IMR-90 (cell line): ENCODE data around the gene FSD1L. TPM values are rescaled to one million over a fixed set of nuclear protein-coding genes. Genes with fewer than 3 reads are reported as not detected.

Source experiments
- ATAC-seq: fragments of 200-7000 bp; cut with Tn5 transposase; 2 replicates; pipeline ENCODE4 v1.9.1; 2020; ENCODE audit warnings: low read depth, mild to moderate bottlenecking, moderate library complexity
- BruUV-seq: library from RNA; stranded (reverse); fragments of 400-500 nt; replicated peaks from 2 replicates; lab custom pipeline; 2021; lab: Mats Ljungman, UMichigan
- CTCF ChIA-PET: fragments of 300-600 bp; formaldehyde crosslinking; extraction: SDS; loops from one replicate; lab custom pipeline; 2021; ENCODE audit warnings: antibody characterized with exemption; lab: Yijun Ruan, JAX
- POLR2A ChIA-PET: fragments of 300-600 bp; sonication (Branson Sonifier 250); formaldehyde crosslinking; loops from one replicate; lab custom pipeline; 2022; ENCODE audit warnings: antibody characterized with exemption; ENCODE audit not compliant: unreplicated experiment; lab: Charles Lee
- DNase-seq: peaks from one replicate; pipeline ENCODE4 v3.0.0; 2013
- H2AFZ ChIP-seq: replicated peaks from 2 replicates; pipeline ENCODE3; 2013; ENCODE audit warnings: low read length, mild to moderate bottlenecking; ENCODE audit not compliant: poor library complexity
- H2AK5ac ChIP-seq: 2 replicates; pipeline ENCODE4 v1.6.1; 2013; ENCODE audit warnings: low read depth, low read length, inconsistent platforms
- H2AK9ac ChIP-seq: replicated peaks from 2 replicates; pipeline ENCODE3; 2013; ENCODE audit warnings: mild to moderate bottlenecking, low read depth, low read length, moderate library complexity; ENCODE audit not compliant: poor library complexity
- H2BK120ac ChIP-seq: 2 replicates; pipeline ENCODE4 v1.6.1; 2013; ENCODE audit warnings: low read depth, low read length, inconsistent platforms
- H2BK15ac ChIP-seq: 3 replicates; pipeline ENCODE4 v1.6.1; 2013; ENCODE audit warnings: low read depth, low read length, inconsistent platforms
- H2BK20ac ChIP-seq: 2 replicates; pipeline ENCODE4 v1.6.1; 2013; ENCODE audit warnings: low read depth, mild to moderate bottlenecking, inconsistent platforms, low read length, moderate library complexity
- H2BK5ac ChIP-seq: 2 replicates; pipeline ENCODE4 v1.6.1; 2013; ENCODE audit warnings: mild to moderate bottlenecking, low read depth, low read length, inconsistent platforms; ENCODE audit not compliant: poor library complexity, severe bottlenecking
- H3K14ac ChIP-seq: replicated peaks from 2 replicates; pipeline ENCODE4 v1.6.1; 2013; ENCODE audit warnings: low read depth, low read length, inconsistent platforms
- H3K18ac ChIP-seq: 2 replicates; pipeline ENCODE4 v1.6.1; 2013; ENCODE audit warnings: low read depth, low read length, control low read depth
- H3K23ac ChIP-seq: 2 replicates; pipeline ENCODE4 v1.6.1; 2013; ENCODE audit warnings: low read depth, low read length, inconsistent platforms
- H3K27ac ChIP-seq: 2 replicates; pipeline ENCODE4 v1.5.1; 2013; ENCODE audit warnings: mild to moderate bottlenecking, control low read depth, low read length; ENCODE audit not compliant: insufficient read depth
- H3K27me3 ChIP-seq: 2 replicates; pipeline ENCODE4 v1.6.1; 2013; ENCODE audit warnings: low read length; ENCODE audit not compliant: control insufficient read depth, insufficient read depth
- H3K36me3 ChIP-seq: 2 replicates; pipeline ENCODE4 v1.6.1; 2013; ENCODE audit warnings: low read length, mixed read lengths; ENCODE audit not compliant: control insufficient read depth, insufficient read depth
- H3K4ac ChIP-seq: 2 replicates; pipeline ENCODE4 v1.6.1; 2013; ENCODE audit warnings: low read depth, low read length, inconsistent platforms
- H3K4me1 ChIP-seq: 2 replicates; pipeline ENCODE4 v1.6.1; 2013; ENCODE audit warnings: low read length, mixed read lengths; ENCODE audit not compliant: control insufficient read depth, insufficient read depth
- H3K4me2 ChIP-seq: 2 replicates; pipeline ENCODE4 v1.6.1; 2013; ENCODE audit warnings: low read depth, mild to moderate bottlenecking, control low read depth, low read length, moderate library complexity
- H3K4me3 ChIP-seq: 2 replicates; pipeline ENCODE4 v1.5.1; 2013; ENCODE audit warnings: low read depth, mild to moderate bottlenecking, control low read depth, low read length, moderate library complexity; ENCODE audit not compliant: insufficient read depth
- H3K56ac ChIP-seq: 2 replicates; pipeline ENCODE4 v1.6.1; 2013; ENCODE audit warnings: low read length, inconsistent platforms; ENCODE audit not compliant: insufficient read depth; ENCODE audit errors: extremely low read depth
- H3K79me1 ChIP-seq, 2 experiments: 2 replicates each; pipeline ENCODE4 v1.6.1; 2013; ENCODE audit warnings: low read length in 2 of 2, inconsistent platforms in 1 of 2, low read depth in 1 of 2
- H3K9ac ChIP-seq: 2 replicates; pipeline ENCODE4 v1.6.1; 2013; ENCODE audit warnings: low read depth, low read length, control low read depth
- H3K9me1 ChIP-seq: 2 replicates; pipeline ENCODE4 v1.6.1; 2013; ENCODE audit warnings: low read length, inconsistent platforms; ENCODE audit not compliant: insufficient read depth
- H3K9me3 ChIP-seq: 2 replicates; pipeline ENCODE4 v1.6.1; 2013; ENCODE audit warnings: low read length; ENCODE audit not compliant: control insufficient read depth, insufficient read depth
- H4K20me1 ChIP-seq: 2 replicates; pipeline ENCODE4 v1.6.1; 2013; ENCODE audit warnings: low read length, inconsistent platforms; ENCODE audit not compliant: insufficient read depth
- H4K5ac ChIP-seq: 2 replicates; pipeline ENCODE4 v1.6.1; 2013; ENCODE audit warnings: mild to moderate bottlenecking, low read depth, low read length, control low read depth
- H4K8ac ChIP-seq, 2 experiments: 2 replicates each; pipeline ENCODE4 v1.6.1; 2013; ENCODE audit warnings: low read depth in 2 of 2, low read length in 2 of 2, control low read depth in 1 of 2, inconsistent platforms in 1 of 2
- H4K91ac ChIP-seq: 2 replicates; pipeline ENCODE4 v1.6.1; 2013; ENCODE audit warnings: low read depth, low read length, inconsistent platforms; ENCODE audit not compliant: insufficient read depth
- BHLHE40 ChIP-seq: fragments of 150-350 bp; IDR thresholded peaks from 2 replicates; pipeline ENCODE4 v1.6.1; 2016; ENCODE audit warnings: mild to moderate bottlenecking, low read depth, low read length
- CTCF ChIP-seq: conservative IDR thresholded peaks from 2 replicates; pipeline ENCODE4 v1.5.1; 2012; ENCODE audit warnings: mild to moderate bottlenecking, low read depth, low read length, improper control_type of control experiment
- FOS ChIP-seq: fragments of 150-350 bp; IDR thresholded peaks from 2 replicates; pipeline ENCODE4 v1.6.1; 2016; ENCODE audit warnings: low read depth, low read length
- MXI1 ChIP-seq: IDR thresholded peaks from 2 replicates; pipeline ENCODE4 v1.6.1; 2012; ENCODE audit warnings: low read depth, mild to moderate bottlenecking, low read length, moderate library complexity, borderline replicate concordance
- WGBS, 2 experiments: methylation state at CpG; one replicate each; pipeline versions ENCODE4 v1.1.5 to v1.1.7; 2013; ENCODE audit warnings: missing lambda C conversion rate in 2 of 2; ENCODE audit not compliant: insufficient read length in 1 of 2; ENCODE audit errors: extremely low coverage in 2 of 2; 5-methylcytosine and 5-hydroxymethylcytosine counted together
- dilution Hi-C: fragments of 300-500 bp; cut with HindIII; formaldehyde crosslinking; loops from one replicate; pipeline ENCODE4 v1.14.3; 2018; ENCODE audit warnings: low sequenced_read_pairs; ENCODE audit not compliant: unreplicated experiment
- in situ Hi-C: fragments of 300-500 bp; cut with MboI; formaldehyde crosslinking; loops from 3 replicates; pipeline ENCODE4 v1.14.3; 2019; ENCODE audit warnings: low sequenced_read_pairs, inconsistent platforms, mixed read lengths
- intact Hi-C: fragments of 100-400 bp; cut with micrococcal nuclease; formaldehyde crosslinking; loops from 2 replicates; pipeline ENCODE4 v1.10.0; 2022
- polyA plus RNA-seq, 3 experiments: library from polyadenylated mRNA; depleted of rRNA; stranded (reverse); fragments of >200 nt; gene quantifications; 2 replicates each; pipeline ENCODE4 v1.2.3, GENCODE V29; 2012; ENCODE audit warnings: low replicate concordance in 1 of 3
- total RNA-seq: library from RNA; depleted of rRNA; stranded (reverse); fragments of >200 nt; gene quantifications from 2 replicates; pipeline ENCODE4 v1.2.3, GENCODE V29; 2012
- TF ChIP-seq, protein P1 (sequence below): fragments of 150-350 bp; IDR thresholded peaks from 2 replicates; pipeline ENCODE4 v1.6.1; 2016; ENCODE audit warnings: low read depth, mild to moderate bottlenecking, low read length, moderate library complexity, borderline replicate concordance
- TF ChIP-seq, protein P2 (sequence below): fragments of 150-350 bp; IDR thresholded peaks from 2 replicates; pipeline ENCODE4 v1.6.1; 2017; ENCODE audit warnings: mild to moderate bottlenecking, antibody characterized with exemption, low read length, low read depth

FSD1L gene
- total and polyA plus RNA-seq, 2 of the 4 experiments (the other 2 are of a cell fraction), result 1.4 to 2.9 TPM

DNA sequence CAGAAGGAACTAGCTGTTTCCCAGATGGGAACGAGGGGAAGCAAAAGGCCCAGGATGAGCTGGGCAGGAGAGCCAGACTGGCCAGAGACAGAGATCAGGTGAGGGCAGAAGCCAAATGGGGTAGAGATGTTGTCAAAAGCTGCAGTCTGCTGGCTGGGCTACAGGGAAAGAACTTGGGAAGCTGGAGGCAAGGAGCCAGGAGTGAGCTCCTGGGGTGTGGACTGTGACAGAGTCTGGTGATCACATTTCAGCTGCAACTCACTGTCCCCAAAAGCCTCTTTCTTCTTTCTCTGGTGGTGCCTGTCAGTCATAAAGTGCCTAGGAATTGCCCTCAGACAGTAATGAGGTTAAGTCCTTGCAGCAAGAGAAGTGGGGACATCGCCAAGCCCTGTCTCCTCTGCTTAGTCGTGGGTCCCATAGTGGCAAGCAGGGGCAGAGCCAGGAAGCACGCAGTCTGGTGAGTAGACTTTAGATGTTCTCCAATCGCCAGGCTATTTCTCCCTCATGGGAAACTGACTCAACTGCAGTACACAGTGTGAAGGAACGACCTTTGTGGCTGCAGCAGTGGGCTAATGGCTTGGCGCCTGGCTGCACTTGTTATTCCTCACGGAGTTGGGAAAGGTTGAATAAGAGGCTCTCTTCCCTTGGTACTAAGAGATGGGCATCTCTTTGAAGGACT, 2.5 kb upstream of the FSD1L start:
- Histone ChIP-seq H4K91ac (no peak overlapping the region), H2BK120ac (no peak overlapping the region), H3K36me3 (no peaks in the 10 kb centered on the region), H2BK15ac (no peak overlapping the region), H2BK5ac (no peak overlapping the region), H3K9me3 (no peaks in the 10 kb centered on the region), H3K27me3 (no peaks in the 10 kb centered on the region), H3K9me1 (peaks cover 3% of the 10 kb centered on the region; the same call in 1 of the 2 replicates), H3K4ac (no peak overlapping the region), H2BK20ac (no peak overlapping the region), H3K14ac (no peak overlapping the region), H4K8ac (no peak overlapping the region), H3K4me1 (peaks cover 6% of the 10 kb centered on the region), H3K56ac (no peak overlapping the region), H2AK9ac (no peak overlapping the region), H3K4me3 (no peak overlapping the region), H3K4me2 (no peak overlapping the region), H3K18ac (no peak overlapping the region), H3K23ac (no peak overlapping the region), H3K9ac (no peak overlapping the region), H4K20me1 (no peaks in the 10 kb centered on the region; the same call in 1 of the 2 replicates), H2AK5ac (0 out of 2 replicates have a peak overlapping the region, but pooled peaks have one; percentile 40), H4K5ac (no peak overlapping the region), H3K79me1 (peaks cover 7 to 15% of the 10 kb centered on the region in 2 experiments), H3K27ac (no peak overlapping the region), H2AFZ (peak overlapping the region; percentile 3)
- intact Hi-C loops, result no loop called here
- CTCF ChIA-PET, result interaction anchor here (0.7 kb wide), 1 partner anchor 415 kb away, joined by 3 read pairs; no protein-coding TSS in a partner anchor
- BruUV-seq, result no TSS peak
- POLR2A ChIA-PET, result no interaction called here
- ATAC-seq (no peak), DNase-seq (peak; percentile 35)
- dilution Hi-C loops, result no loop called here
- TF ChIP-seq BHLHE40 (no peak), MXI1 (no peak), FOS (no peak), CTCF (no peak)
- TF ChIP-seq, protein P1, sequence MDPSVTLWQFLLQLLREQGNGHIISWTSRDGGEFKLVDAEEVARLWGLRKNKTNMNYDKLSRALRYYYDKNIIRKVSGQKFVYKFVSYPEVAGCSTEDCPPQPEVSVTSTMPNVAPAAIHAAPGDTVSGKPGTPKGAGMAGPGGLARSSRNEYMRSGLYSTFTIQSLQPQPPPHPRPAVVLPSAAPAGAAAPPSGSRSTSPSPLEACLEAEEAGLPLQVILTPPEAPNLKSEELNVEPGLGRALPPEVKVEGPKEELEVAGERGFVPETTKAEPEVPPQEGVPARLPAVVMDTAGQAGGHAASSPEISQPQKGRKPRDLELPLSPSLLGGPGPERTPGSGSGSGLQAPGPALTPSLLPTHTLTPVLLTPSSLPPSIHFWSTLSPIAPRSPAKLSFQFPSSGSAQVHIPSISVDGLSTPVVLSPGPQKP, result no peak
- TF ChIP-seq, protein P2, sequence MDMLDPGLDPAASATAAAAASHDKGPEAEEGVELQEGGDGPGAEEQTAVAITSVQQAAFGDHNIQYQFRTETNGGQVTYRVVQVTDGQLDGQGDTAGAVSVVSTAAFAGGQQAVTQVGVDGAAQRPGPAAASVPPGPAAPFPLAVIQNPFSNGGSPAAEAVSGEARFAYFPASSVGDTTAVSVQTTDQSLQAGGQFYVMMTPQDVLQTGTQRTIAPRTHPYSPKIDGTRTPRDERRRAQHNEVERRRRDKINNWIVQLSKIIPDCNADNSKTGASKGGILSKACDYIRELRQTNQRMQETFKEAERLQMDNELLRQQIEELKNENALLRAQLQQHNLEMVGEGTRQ, result no peak
- in situ Hi-C loops, result no loop called here
- 80% methylated on average over 3 of the region's 8 CpGs; no CpG with 5 or more reads in 1 of the 2 experiments for WGBS, 2 experiments
